ENCODE data around the gene PML. TPM values are rescaled to one million over a fixed set of nuclear protein-coding genes. Genes with fewer than 3 reads are reported as not detected.

The PML gene, protein sequence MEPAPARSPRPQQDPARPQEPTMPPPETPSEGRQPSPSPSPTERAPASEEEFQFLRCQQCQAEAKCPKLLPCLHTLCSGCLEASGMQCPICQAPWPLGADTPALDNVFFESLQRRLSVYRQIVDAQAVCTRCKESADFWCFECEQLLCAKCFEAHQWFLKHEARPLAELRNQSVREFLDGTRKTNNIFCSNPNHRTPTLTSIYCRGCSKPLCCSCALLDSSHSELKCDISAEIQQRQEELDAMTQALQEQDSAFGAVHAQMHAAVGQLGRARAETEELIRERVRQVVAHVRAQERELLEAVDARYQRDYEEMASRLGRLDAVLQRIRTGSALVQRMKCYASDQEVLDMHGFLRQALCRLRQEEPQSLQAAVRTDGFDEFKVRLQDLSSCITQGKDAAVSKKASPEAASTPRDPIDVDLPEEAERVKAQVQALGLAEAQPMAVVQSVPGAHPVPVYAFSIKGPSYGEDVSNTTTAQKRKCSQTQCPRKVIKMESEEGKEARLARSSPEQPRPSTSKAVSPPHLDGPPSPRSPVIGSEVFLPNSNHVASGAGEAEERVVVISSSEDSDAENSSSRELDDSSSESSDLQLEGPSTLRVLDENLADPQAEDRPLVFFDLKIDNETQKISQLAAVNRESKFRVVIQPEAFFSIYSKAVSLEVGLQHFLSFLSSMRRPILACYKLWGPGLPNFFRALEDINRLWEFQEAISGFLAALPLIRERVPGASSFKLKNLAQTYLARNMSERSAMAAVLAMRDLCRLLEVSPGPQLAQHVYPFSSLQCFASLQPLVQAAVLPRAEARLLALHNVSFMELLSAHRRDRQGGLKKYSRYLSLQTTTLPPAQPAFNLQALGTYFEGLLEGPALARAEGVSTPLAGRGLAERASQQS
- total RNA-seq (100 to 1,000 TPM in 1 of 4 donors, 10 to 100 TPM in 3; 43.3 to 129 (median 60.0) TPM), polyA plus RNA-seq (10 to 100 TPM in 1 of 3 donors, 1 to 10 TPM in 2; 9.6 to 36.4 (median 9.7) TPM)

DNA sequence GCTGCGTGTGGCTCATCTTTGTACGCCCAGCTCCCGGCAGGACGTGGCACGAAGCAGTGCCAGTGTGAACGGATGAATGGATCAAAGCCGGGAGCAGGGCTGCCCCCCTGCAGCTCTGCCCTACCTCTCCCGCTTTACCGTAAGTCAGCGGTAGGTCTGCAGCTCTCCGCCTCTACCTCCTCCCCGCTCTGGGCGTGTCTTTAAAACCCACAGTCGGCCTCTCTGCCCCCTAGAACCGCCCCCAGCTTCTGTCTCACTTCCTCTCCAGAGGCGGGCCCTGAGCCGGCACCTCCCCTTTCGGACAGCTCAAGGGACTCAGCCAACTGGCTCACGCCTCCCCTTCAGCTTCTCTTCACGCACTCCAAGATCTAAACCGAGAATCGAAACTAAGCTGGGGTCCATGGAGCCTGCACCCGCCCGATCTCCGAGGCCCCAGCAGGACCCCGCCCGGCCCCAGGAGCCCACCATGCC lies at the start of gene PML:
TSS of gene PML (plus strand) at position 304 of the 471 bp plus-strand sequence. CDS start at position 401, 97 bp downstream.
- Histone ChIP-seq H3K4me3 (peak within 1 kb of the TSS; percentile 70 to 93 (median 85)), H3K9me3 (no peaks in the 10 kb centered on the region), H3K4me1 (peaks cover 0 to 87% (median 73%) of the 10 kb centered on the region in 4 donors), H3K27me3 (no peaks in the 10 kb centered on the region), H3K27ac (peak within 1 kb of the TSS; percentile 92 to 95 (median 94)), H3K36me3 (peaks cover 0 to 17% (median 11%) of the 10 kb centered on the region in 4 donors)
- WGBS, 2 donors, result 1% methylated on average over 27 of the region's 27 CpGs
- peak; percentile 99 for DNase-seq
- intact Hi-C loops (cut with DNase I), result loop anchor here (5.0 to 10.0 kb wide), 3 partner anchors 53 to 1520 kb away; partner anchors contain the start of genes ARIH1 and SIN3A
- TF ChIP-seq, protein P1, sequence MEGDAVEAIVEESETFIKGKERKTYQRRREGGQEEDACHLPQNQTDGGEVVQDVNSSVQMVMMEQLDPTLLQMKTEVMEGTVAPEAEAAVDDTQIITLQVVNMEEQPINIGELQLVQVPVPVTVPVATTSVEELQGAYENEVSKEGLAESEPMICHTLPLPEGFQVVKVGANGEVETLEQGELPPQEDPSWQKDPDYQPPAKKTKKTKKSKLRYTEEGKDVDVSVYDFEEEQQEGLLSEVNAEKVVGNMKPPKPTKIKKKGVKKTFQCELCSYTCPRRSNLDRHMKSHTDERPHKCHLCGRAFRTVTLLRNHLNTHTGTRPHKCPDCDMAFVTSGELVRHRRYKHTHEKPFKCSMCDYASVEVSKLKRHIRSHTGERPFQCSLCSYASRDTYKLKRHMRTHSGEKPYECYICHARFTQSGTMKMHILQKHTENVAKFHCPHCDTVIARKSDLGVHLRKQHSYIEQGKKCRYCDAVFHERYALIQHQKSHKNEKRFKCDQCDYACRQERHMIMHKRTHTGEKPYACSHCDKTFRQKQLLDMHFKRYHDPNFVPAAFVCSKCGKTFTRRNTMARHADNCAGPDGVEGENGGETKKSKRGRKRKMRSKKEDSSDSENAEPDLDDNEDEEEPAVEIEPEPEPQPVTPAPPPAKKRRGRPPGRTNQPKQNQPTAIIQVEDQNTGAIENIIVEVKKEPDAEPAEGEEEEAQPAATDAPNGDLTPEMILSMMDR (IDR thresholded peaks at IDR 0.05), result no peak
- peak; percentile 35 to 63 for TF ChIP-seq POLR2A (IDR thresholded peaks at IDR 0.05)
- TF ChIP-seq EP300 (IDR thresholded peaks at IDR 0.05), result peak in 1 of 4 donors; percentile 37
- peak; percentile 84 to 97 (median 85) for TF ChIP-seq POLR2AphosphoS5 (IDR thresholded peaks at IDR 0.05)

DNA sequence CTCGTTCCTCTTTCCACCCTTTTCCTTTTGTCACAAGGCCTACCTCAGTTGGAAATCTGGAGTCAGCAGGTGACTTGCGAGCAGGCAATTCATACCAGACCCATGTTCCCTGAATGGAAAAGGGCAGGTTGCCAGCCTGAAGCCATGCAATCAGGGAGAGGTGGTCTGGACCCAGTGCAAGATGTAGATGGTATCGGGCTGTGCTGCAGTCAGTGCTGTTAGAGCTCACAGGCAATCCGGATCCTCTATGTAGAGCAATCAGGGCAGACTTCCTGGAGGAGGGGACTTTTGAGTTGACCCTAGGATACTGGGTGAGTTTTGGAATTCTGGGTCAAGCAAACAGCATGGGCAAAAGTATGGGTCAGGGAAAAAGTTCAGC lies 49.4 kb upstream of the PML start:
- intact Hi-C loops (cut with DNase I), result no loop called here
- no peaks in the 10 kb centered on the region for H3K9me3 ChIP-seq
- H3K27ac ChIP-seq, result no peak overlapping the region
- 75 to 88% methylated on average over 4 of the region's 4 CpGs for WGBS, 2 donors
- H3K4me3 ChIP-seq, result no peak overlapping the region
- DNase-seq, result no peak
- H3K27me3 ChIP-seq, result no peaks in the 10 kb centered on the region
- H3K4me1 ChIP-seq, result peaks cover 0 to 21% (median 9%) of the 10 kb centered on the region in 4 donors
- TF ChIP-seq, protein P1 (IDR thresholded peaks at IDR 0.05), result no peak
- no peak for TF ChIP-seq POLR2AphosphoS5 (IDR thresholded peaks at IDR 0.05)
- TF ChIP-seq EP300 (IDR thresholded peaks at IDR 0.05), result no peak
- TF ChIP-seq POLR2A (IDR thresholded peaks at IDR 0.05), result no peak
- peaks cover 0 to 16% (median 5%) of the 10 kb centered on the region in 4 donors for H3K36me3 ChIP-seq

DNA sequence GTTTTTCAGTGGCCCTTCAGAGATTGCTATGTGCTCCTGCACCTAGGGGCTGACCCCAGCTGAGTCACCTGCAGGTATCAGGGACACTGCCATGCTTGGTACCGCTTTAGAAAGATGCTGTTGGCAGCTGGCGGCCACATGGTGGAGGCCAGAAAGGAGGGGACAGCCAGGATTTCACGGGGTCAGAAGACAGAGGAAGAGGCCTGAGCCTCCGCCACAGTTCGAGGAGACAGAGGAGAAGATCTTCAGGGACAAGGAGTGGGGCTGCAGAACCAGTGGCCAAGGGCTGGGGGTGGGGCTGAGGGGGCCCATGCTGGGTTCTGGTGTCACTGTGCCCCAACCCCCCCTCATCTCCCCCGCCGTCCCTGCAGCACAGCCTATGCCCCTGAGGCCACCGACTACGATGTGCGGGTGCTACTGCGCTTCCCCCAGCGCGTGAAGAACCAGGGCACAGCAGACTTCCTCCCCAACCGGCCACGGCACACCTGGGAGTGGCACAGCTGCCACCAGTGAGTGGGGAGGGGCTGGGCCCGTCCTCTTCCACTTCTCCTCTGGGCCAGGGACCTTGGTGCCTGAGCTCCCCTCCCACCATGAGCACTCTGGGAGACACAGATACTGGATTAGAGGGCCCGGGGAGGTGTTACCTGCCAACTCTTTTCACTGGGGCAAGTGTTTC lies 48.3 kb upstream of the PML start:
- H3K4me1 ChIP-seq, result peaks cover 0 to 17% (median 6%) of the 10 kb centered on the region in 4 donors
- TF ChIP-seq POLR2AphosphoS5 (IDR thresholded peaks at IDR 0.05), result no peak
- no peak for TF ChIP-seq EP300 (IDR thresholded peaks at IDR 0.05)
- no peak for TF ChIP-seq POLR2A (IDR thresholded peaks at IDR 0.05)
- TF ChIP-seq, protein P1 (IDR thresholded peaks at IDR 0.05), result no peak
- H3K4me3 ChIP-seq, result no peak overlapping the region
- H3K9me3 ChIP-seq, result no peaks in the 10 kb centered on the region
- no peak for DNase-seq
- intact Hi-C loops (cut with DNase I), result no loop called here
- WGBS, 2 donors, result 58 to 77% methylated on average over 17 of the region's 17 CpGs
- no peak overlapping the region for H3K27ac ChIP-seq
- H3K36me3 ChIP-seq, result peaks cover 0 to 16% (median 5%) of the 10 kb centered on the region in 4 donors
- H3K27me3 ChIP-seq, result no peaks in the 10 kb centered on the region

DNA sequence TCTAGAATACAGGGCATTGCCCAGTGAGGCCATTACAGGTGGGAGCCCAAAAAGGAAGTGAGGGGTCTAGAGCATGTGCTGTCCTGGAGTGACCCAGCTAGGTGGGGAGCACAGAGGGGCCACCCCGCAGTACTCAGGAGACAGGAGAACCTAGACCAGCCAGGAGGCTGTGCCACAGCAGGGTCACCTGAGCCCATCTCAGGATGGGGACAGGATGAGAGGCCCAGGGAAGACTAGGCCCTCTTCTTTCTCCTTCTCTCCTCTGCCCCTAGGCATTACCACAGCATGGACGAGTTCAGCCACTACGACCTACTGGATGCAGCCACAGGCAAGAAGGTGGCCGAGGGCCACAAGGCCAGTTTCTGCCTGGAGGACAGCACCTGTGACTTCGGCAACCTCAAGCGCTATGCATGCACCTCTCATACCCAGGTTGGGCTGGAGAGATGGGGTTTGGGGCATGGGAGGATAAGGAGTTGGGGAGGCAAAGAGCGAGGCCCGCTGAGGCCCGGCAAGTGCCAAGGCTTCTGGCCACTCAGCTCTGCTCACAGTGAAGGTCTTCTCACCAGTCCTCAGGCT lies 47.6 kb upstream of the PML start:
- no peaks in the 10 kb centered on the region for H3K9me3 ChIP-seq
- DNase-seq, result no peak
- H3K4me1 ChIP-seq, result peaks cover 0 to 22% (median 13%) of the 10 kb centered on the region in 4 donors
- WGBS, 2 donors, result 96 to 97% methylated on average over 9 of the region's 9 CpGs
- intact Hi-C loops (cut with DNase I), result no loop called here
- no peak overlapping the region for H3K4me3 ChIP-seq
- H3K36me3 ChIP-seq, result peaks cover 0 to 16% (median 5%) of the 10 kb centered on the region in 4 donors
- H3K27me3 ChIP-seq, result no peaks in the 10 kb centered on the region
- no peak overlapping the region for H3K27ac ChIP-seq
- TF ChIP-seq POLR2A (IDR thresholded peaks at IDR 0.05) (no peak), POLR2AphosphoS5 (IDR thresholded peaks at IDR 0.05) (no peak), EP300 (IDR thresholded peaks at IDR 0.05) (no peak)
- TF ChIP-seq, protein P1 (IDR thresholded peaks at IDR 0.05), result no peak
